Dedifferentiated amniotic fluid mesenchymal stem cell (primary cell): ENCODE data around the gene COPE.
"Not testable (repeated sequence)": the region's sequence is repeated elsewhere in the genome, so short reads cannot be mapped to it uniquely, and the experiment has no call there.

Experiments
- DNase-seq: peaks from one replicate; pipeline ENCODE4 v3.0.0-alpha.2; 2016; ENCODE audit errors: extremely low spot score

The COPE gene

GRCh38 chr19:18940769-18941627 is 21.8 kb upstream of the COPE start, which contains the start of gene HOMER3:
Gene HOMER3, minus strand, starts transcription at chr19:18941217. Its CDS starts 2,235 bp downstream, at chr19:18938982.
- DNase-seq, result peak; percentile 55

GRCh38 chr19:18939922-18940768 is 21.0 kb upstream of the COPE start:
- DNase-seq, result no peak

- no peak for DNase-seq
Measured at GRCh38 chr19:18939163-18939562, 20.0 kb upstream of the COPE start.

GRCh38 chr19:18933297-18933696 is 14.1 kb upstream of the COPE start:
- no peak for DNase-seq

GRCh38 chr19:18932216-18932841 is 13.1 kb upstream of the COPE start:
- DNase-seq, result no peak

GRCh38 chr19:18931316-18932162 is 12.4 kb upstream of the COPE start:
- no peak for DNase-seq

- no peak for DNase-seq
Measured at GRCh38 chr19:18929311-18929710, 10.1 kb upstream of the COPE start.

- DNase-seq, result no peak
Measured at GRCh38 chr19:18928018-18928805, 9.0 kb upstream of the COPE start.

GRCh38 chr19:18924684-18925213 is 5.6 kb upstream of the COPE start:
- no peak for DNase-seq

- no peak for DNase-seq
Measured at GRCh38 chr19:18922228-18922985, 3.2 kb upstream of the COPE start.

GRCh38 chr19:18921593-18921992 is 2.4 kb upstream of the COPE start:
- no peak for DNase-seq

- no peak for DNase-seq
Measured at GRCh38 chr19:18920400-18920799, 1.2 kb upstream of the COPE start.

- DNase-seq, result no peak
Measured at GRCh38 chr19:18919900-18920214, 670 bp upstream of the COPE start.

GRCh38 chr19:18917593-18917992 is 1.6 kb downstream of the COPE start:
- not testable (repeated sequence) for DNase-seq

GRCh38 chr19:18915639-18916038 is 3.5 kb downstream of the COPE start:
- no peak for DNase-seq

GRCh38 chr19:18913466-18913865 is 5.7 kb downstream of the COPE start:
- no peak for DNase-seq

GRCh38 chr19:18912933-18913332 is 6.3 kb downstream of the COPE start:
- no peak for DNase-seq

- no peak for DNase-seq
Measured at GRCh38 chr19:18910801-18911436, 8.3 kb downstream of the COPE start.

- DNase-seq, result no peak
Measured at GRCh38 chr19:18910010-18910409, 9.2 kb downstream of the COPE start.
